GM18517 (cell line): ENCODE results near the gene MYRF.
A peak's percentile ranks its signal among the peaks of the same experiment; 100 is the strongest.

ENCODE experiments used
- ATAC-seq: cut with Tn5 transposase; IDR thresholded peaks from one replicate; pipeline ENCODE4 v1.9.1; 2021; ENCODE audit warnings: mild to moderate bottlenecking, moderate library complexity; ENCODE audit not compliant: unreplicated experiment

The MYRF gene

GRCh38 chr11:61814958-61815789 lies 62.7 kb downstream of the MYRF start:
- peak; percentile 52 for ATAC-seq

GRCh38 chr11:61815790-61816735 lies 63.6 kb downstream of the MYRF start:
- ATAC-seq = peak; percentile 27

- ATAC-seq = peak; percentile 49
Measured at GRCh38 chr11:61816736-61817455, 64.5 kb downstream of the MYRF start, which contains the start of gene FADS1. Gene FADS1 (minus strand): TSS chr11:61817003. CDS start chr11:61816929, 74 bp downstream.

- ATAC-seq = no peak
Measured at GRCh38 chr11:61817471-61818202, 65.2 kb downstream of the MYRF start.

- ATAC-seq = no peak
Measured at GRCh38 chr11:61820174-61820573, 67.7 kb downstream of the MYRF start.

GRCh38 chr11:61826930-61827570 lies 74.6 kb downstream of the MYRF start:
- ATAC-seq = peak; percentile 2

- peak; percentile 68 for ATAC-seq
Measured at GRCh38 chr11:61827571-61828378, 75.3 kb downstream of the MYRF start, which contains the start of gene FADS2. Gene FADS2 (plus strand): TSS chr11:61828300. CDS start chr11:61828391, 91 bp downstream.

GRCh38 chr11:61828379-61828628 lies 75.9 kb downstream of the MYRF start:
- no peak for ATAC-seq

GRCh38 chr11:61828629-61829407 lies 76.4 kb downstream of the MYRF start:
- no peak for ATAC-seq

- no peak for ATAC-seq
Measured at GRCh38 chr11:61829806-61830205, 77.4 kb downstream of the MYRF start.

- no peak for ATAC-seq
Measured at GRCh38 chr11:61830237-61831105, 78.0 kb downstream of the MYRF start.

- ATAC-seq = no peak
Measured at GRCh38 chr11:61832207-61832606, 79.8 kb downstream of the MYRF start.

GRCh38 chr11:61832754-61833153 lies 80.3 kb downstream of the MYRF start:
- ATAC-seq = no peak

GRCh38 chr11:61833471-61833870 lies 81.0 kb downstream of the MYRF start:
- ATAC-seq = no peak

GRCh38 chr11:61833926-61834277 lies 81.5 kb downstream of the MYRF start:
- no peak for ATAC-seq

- ATAC-seq = peak; percentile 89
Measured at GRCh38 chr11:61834278-61835048, 82.0 kb downstream of the MYRF start.

GRCh38 chr11:61836193-61836592 lies 83.8 kb downstream of the MYRF start:
- ATAC-seq = no peak
